Panc1 (cell line): ENCODE results near the gene NBPF11. TPM values are rescaled to one million over a fixed set of nuclear protein-coding genes. Genes with fewer than 3 reads are reported as not detected.
"Not testable (repeated sequence)": the region's sequence is repeated elsewhere in the genome, so short reads cannot be mapped to it uniquely, and the experiment has no call there.

ENCODE experiments used
- ATAC-seq: fragments of 200-7000 bp; cut with Tn5 transposase; 2 replicates; pipeline ENCODE4 v1.9.1; 2020; ENCODE audit warnings: mild to moderate bottlenecking, moderate library complexity
- BruUV-seq: library from RNA; stranded (reverse); fragments of 400-500 nt; replicated peaks from 2 replicates; lab custom pipeline; 2021; lab: Mats Ljungman, UMichigan
- CTCF ChIA-PET: fragments of 300-600 bp; sonication (Branson Sonifier 250); formaldehyde crosslinking; loops from one replicate; lab custom pipeline; 2022; ENCODE audit warnings: antibody characterized with exemption; lab: Charles Lee
- POLR2A ChIA-PET: fragments of 300-600 bp; sonication (Branson Sonifier 250); formaldehyde crosslinking; loops from one replicate; lab custom pipeline; 2022; ENCODE audit warnings: antibody characterized with exemption; lab: Charles Lee
- DNase-seq: peaks from one replicate; pipeline ENCODE4 v3.0.0-alpha.2; 2010; ENCODE audit warnings: low read depth, low spot score
- H3K27ac ChIP-seq: 2 replicates; pipeline ENCODE4 v1.5.1; 2011; ENCODE audit warnings: mild to moderate bottlenecking, low read length, inconsistent platforms
- H3K27me3 ChIP-seq: fragments of 200-500 bp; sonication (Bioruptor generic); 2 replicates; pipeline ENCODE4 v1.6.0; 2014; ENCODE audit warnings: low read length, inconsistent platforms; ENCODE audit not compliant: control insufficient read depth, insufficient read depth
- H3K36me3 ChIP-seq: fragments of 200-500 bp; sonication (Bioruptor generic); 2 replicates; pipeline ENCODE4 v1.5.1; 2014; ENCODE audit warnings: inconsistent platforms, mild to moderate bottlenecking, low read length, moderate library complexity; ENCODE audit not compliant: control insufficient read depth, insufficient read depth
- H3K4me1 ChIP-seq: 2 replicates; pipeline ENCODE4 v1.5.1; 2011; ENCODE audit warnings: inconsistent platforms, mild to moderate bottlenecking, low read length, moderate library complexity; ENCODE audit not compliant: control insufficient read depth, insufficient read depth
- H3K4me3 ChIP-seq, 2 experiments: 2 replicates each; pipeline ENCODE4 v1.5.1; 2011 to 2012; ENCODE audit warnings: low read depth in 2 of 2, low read length in 2 of 2, mild to moderate bottlenecking in 2 of 2, inconsistent platforms in 1 of 2, moderate library complexity in 1 of 2
- H3K9me3 ChIP-seq: fragments of 200-500 bp; sonication (Bioruptor generic); 2 replicates; pipeline ENCODE4 v1.5.1; 2014; ENCODE audit warnings: low read depth, mild to moderate bottlenecking, inconsistent platforms, low read length, moderate library complexity; ENCODE audit not compliant: control insufficient read depth, insufficient read depth
- in situ Hi-C: cut with HindIII; loops from 2 replicates; pipeline ENCODE4 v1.10.0; 2016; ENCODE audit warnings: low sequenced_read_pairs, low pct_unique_long_range_greater_than_20kb
- intact Hi-C: fragments of 100-400 bp; cut with micrococcal nuclease; formaldehyde crosslinking; loops from one replicate; pipeline ENCODE4 v1.10.0; 2022; ENCODE audit not compliant: unreplicated experiment
- total RNA-seq: library from RNA; stranded (reverse); gene quantifications from one replicate; pipeline ENCODE4 v1.2.1, GENCODE V29; 2021; ENCODE audit not compliant: unreplicated experiment

The NBPF11 gene
- total RNA-seq, 1 experiment from 2014 or later = 9.2 TPM

DNA sequence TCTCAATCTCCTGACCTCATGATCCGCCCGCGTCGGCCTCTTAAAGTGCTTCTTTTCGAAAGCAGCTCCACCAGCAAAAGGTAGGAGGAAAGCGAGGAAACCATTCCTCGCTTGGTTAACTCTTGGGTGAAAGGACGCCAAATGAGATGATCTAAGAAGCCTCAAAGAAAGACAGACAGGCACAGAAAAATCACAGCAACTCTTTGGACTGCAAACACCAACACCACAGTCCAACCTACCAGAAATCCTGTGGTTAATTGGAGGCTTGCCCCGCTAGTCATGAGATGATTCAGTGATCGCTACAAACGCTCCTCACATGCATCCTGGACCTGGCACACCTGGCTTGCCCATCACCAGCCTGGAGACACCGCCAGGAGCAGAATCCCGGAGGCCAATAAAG, 1.1 kb downstream of the NBPF11 start:
- intact Hi-C loops, H3K36me3 ChIP-seq, in situ Hi-C loops, H3K9me3 ChIP-seq, H3K27me3 ChIP-seq, POLR2A ChIA-PET, H3K4me1 ChIP-seq, DNase-seq, CTCF ChIA-PET, BruUV-seq: not testable (repeated sequence)
- Histone ChIP-seq H3K27ac (peak overlapping the region; percentile 29; the same call in 1 of the 2 replicates), H3K4me3 (peak overlapping the region; percentile 56 to 64)
- ATAC-seq = peak; percentile 36; the same call in 1 of the 2 replicates

DNA sequence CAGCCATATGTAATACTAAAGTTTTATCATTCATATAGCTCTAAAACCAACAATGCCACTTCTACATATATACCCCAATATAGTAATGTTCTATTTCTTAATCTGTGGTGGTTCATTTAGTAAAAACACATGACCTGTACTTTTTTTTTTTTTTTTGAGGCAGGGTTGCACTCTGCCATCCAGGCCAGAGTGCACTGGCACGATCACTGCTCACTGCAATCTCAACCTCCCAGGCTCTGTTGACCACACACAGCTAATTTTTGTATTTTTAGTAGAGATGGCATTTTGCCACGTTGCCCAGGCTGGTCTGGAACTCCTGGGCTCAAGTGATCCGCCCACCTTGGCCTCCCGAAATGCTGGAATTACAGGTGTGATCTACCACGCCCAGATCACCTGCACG, 2.1 kb downstream of the NBPF11 start:
- H3K4me3 ChIP-seq, H3K4me1 ChIP-seq, POLR2A ChIA-PET, H3K9me3 ChIP-seq, intact Hi-C loops, CTCF ChIA-PET, DNase-seq, H3K27me3 ChIP-seq, in situ Hi-C loops, H3K27ac ChIP-seq, H3K36me3 ChIP-seq, ATAC-seq: not testable (repeated sequence)
- TSS peak; percentile 87 for BruUV-seq

DNA sequence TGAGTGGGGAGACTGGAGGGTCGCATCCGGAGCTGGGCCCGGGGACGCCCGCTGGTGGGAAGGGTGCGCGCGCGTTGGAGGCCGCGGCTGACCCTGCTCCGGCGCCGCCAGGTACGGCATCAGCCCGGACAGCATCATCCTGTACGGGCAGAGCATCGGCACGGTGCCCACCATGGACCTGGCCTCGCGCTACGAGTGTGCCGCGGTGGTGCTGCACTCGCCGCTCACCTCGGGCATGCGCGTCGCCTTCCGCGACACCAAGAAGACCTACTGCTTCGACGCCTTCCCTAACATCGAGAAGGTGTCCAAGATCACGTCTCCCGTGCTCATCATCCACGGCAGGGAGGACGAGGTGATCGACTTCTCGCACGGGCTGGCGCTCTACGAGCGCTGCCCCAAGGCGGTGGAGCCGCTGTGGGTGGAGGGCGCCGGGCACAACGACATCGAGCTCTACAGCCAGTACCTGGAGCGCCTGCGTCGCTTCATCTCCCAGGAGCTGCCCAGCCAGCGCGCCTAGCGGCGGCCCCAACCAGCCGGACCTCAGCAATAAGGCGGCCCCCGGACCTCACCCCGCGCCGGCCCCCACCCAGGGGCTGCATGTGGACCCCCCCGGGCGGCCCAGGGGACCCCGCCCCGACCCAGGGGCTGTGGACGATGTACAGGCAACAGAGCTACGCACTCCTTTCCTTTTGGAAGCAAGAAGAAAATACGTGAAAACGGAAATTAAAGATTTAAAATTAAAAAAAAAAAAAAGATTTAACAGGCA, 2.8 kb downstream of the NBPF11 start:
- POLR2A ChIA-PET, intact Hi-C loops, CTCF ChIA-PET, H3K4me1 ChIP-seq, H3K4me3 ChIP-seq, H3K36me3 ChIP-seq, H3K27ac ChIP-seq, H3K27me3 ChIP-seq, DNase-seq, in situ Hi-C loops, BruUV-seq, H3K9me3 ChIP-seq, ATAC-seq: not testable (repeated sequence)

DNA sequence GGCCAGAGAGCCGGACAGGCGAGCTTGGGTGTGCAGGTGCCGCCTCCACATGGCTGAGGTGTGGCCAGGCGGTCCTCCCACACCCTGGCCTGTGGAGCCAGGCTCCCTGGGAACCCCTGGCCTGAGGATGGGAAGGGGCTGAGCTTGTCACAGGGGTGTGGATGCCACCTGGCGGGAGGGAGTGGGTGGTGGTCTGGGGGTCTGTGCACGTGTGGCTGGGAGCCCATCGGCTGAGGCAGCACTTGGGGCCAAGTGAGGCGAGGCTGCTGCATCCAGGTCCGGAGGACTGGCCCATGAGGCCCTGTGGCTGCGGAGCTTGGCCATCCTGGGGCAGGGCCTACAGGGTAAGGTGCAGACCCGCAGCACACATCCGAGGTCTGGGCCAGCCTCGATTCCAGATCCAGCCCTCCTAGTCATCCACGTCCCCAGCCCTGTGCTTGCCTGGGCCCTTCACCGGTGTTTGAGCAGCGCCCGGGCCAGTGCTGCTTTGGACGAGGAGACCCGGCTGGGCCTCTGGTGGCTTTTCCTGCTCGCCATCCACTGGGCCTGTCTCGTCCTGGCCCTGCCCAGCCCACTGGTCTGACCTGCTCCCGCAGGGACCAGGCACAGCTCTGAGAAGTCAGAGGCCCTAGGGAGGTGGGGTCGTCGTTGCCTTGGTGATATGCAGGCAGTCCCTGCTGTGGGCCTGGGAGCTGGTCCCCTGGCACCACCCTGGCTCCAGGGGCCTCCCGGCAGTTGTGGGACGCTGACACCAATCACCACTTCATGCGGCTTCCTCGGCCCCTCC, 4.8 kb downstream of the NBPF11 start:
- H3K4me3 ChIP-seq, POLR2A ChIA-PET, in situ Hi-C loops, H3K4me1 ChIP-seq, ATAC-seq, H3K9me3 ChIP-seq, H3K27me3 ChIP-seq, BruUV-seq, CTCF ChIA-PET, intact Hi-C loops, H3K36me3 ChIP-seq, DNase-seq, H3K27ac ChIP-seq: not testable (repeated sequence)

DNA sequence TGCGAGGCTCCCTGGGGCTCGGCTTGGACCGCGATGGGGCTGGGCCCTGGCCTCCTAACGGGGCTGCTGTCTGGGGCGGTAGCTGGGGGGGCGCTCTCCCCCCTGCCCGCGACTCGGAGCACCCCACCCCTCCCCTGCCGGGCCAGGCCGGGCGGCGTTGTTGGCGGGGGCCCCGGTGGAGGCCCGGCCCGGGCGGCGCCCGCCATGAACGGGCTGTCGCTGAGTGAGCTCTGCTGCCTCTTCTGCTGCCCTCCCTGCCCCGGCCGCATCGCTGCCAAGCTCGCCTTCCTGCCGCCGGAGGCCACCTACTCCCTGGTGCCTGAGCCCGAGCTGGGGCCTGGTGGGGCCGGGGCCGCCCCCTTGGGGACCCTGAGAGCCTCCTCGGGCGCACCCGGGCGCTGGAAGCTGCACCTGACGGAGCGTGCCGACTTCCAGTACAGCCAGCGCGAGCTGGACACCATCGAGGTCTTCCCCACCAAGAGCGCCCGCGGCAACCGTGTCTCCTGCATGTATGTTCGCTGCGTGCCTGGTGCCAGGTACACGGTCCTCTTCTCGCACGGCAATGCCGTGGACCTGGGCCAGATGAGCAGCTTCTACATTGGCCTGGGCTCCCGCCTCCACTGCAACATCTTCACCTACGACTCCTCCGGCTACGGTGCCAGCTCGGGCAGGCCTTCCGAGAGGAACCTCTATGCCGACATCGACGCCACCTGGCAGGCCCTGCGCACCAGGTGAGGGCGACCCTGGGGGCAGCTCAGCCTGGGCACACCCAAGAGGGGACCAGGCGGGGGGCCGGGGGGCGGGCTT, 5.7 kb downstream of the NBPF11 start:
- H3K27me3 ChIP-seq, H3K9me3 ChIP-seq, BruUV-seq, DNase-seq, POLR2A ChIA-PET, in situ Hi-C loops, intact Hi-C loops, ATAC-seq, H3K27ac ChIP-seq, H3K4me3 ChIP-seq, H3K36me3 ChIP-seq, H3K4me1 ChIP-seq, CTCF ChIA-PET: not testable (repeated sequence)

DNA sequence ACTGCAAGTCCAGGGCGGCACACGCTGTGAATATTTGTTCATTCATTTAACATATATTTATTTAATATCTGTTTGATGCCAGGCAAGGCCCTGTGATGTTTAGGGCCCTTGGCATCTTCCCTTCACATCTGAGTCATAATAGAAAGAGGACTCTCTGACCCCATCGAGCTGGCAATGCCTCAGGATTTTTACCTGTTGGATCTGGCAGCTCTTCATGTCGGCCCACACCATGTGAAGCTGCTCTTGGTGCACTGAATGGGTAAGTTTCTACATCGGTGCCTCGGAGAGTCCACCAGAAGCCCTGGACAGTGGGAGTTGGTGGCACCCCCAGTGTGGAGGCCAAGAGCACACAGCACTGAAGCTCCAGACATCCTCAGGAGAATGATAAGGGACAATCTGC, 8.9 kb downstream of the NBPF11 start:
- ATAC-seq, H3K4me1 ChIP-seq, BruUV-seq, DNase-seq, H3K36me3 ChIP-seq, in situ Hi-C loops, H3K27ac ChIP-seq, intact Hi-C loops, H3K4me3 ChIP-seq, CTCF ChIA-PET, H3K9me3 ChIP-seq, POLR2A ChIA-PET, H3K27me3 ChIP-seq: not testable (repeated sequence)

DNA sequence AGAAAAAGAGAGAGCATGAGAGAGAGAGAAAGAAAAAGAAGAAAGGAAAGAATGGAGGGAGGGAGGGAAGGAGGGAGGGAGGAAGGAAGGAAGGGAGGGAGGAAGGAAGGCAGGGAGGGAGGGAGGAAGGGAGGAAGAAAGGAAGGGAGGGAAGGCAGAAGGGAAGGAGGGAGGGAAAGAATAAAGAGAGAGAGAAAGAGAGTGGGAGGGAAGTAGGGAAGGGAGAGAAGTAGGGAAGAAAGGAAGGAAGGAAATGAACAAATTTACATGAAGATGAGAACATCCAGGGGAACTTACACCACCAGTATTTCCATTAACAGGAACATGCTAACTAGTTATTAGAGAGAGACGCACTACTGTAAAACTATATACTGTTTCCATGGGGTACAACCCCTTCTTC, 10.1 kb downstream of the NBPF11 start:
- H3K36me3 ChIP-seq, H3K27ac ChIP-seq, H3K4me3 ChIP-seq, DNase-seq, BruUV-seq, POLR2A ChIA-PET, ATAC-seq, in situ Hi-C loops, H3K27me3 ChIP-seq, intact Hi-C loops, H3K9me3 ChIP-seq, CTCF ChIA-PET, H3K4me1 ChIP-seq: not testable (repeated sequence)
